Thyroid gland (tissue), 4 donors: ENCODE measurements around the gene VPS54.

ENCODE experiments used
- POLR2A ChIP-seq, 2 donors: fragments of 450-650 bp; IDR thresholded peaks; one replicate each; pipeline ENCODE4 v1.6.1; 2017; ENCODE audit warnings: antibody characterized with exemption in 2 of 2, mild to moderate bottlenecking in 2 of 2, moderate library complexity in 1 of 2
- TF ChIP-seq, protein P1 (sequence below), 6 experiments: fragments of 200-600 bp in 3 of 6; fragments of 450-650 bp in 3 of 6; sonication (generic) in 3 of 6; IDR thresholded peaks; one replicate each; pipeline ENCODE4 v1.5.1; 2016 to 2019; ENCODE audit warnings: antibody characterized with exemption in 6 of 6, mild to moderate bottlenecking in 2 of 6, inconsistent platforms in 1 of 6, moderate library complexity in 1 of 6

- TF ChIP-seq, protein P1, sequence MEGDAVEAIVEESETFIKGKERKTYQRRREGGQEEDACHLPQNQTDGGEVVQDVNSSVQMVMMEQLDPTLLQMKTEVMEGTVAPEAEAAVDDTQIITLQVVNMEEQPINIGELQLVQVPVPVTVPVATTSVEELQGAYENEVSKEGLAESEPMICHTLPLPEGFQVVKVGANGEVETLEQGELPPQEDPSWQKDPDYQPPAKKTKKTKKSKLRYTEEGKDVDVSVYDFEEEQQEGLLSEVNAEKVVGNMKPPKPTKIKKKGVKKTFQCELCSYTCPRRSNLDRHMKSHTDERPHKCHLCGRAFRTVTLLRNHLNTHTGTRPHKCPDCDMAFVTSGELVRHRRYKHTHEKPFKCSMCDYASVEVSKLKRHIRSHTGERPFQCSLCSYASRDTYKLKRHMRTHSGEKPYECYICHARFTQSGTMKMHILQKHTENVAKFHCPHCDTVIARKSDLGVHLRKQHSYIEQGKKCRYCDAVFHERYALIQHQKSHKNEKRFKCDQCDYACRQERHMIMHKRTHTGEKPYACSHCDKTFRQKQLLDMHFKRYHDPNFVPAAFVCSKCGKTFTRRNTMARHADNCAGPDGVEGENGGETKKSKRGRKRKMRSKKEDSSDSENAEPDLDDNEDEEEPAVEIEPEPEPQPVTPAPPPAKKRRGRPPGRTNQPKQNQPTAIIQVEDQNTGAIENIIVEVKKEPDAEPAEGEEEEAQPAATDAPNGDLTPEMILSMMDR (IDR thresholded peaks at IDR 0.05), result no peak
- no peak for TF ChIP-seq POLR2A (IDR thresholded peaks at IDR 0.05)
Observed at GRCh38 chr2:64024259-64024949, 5.2 kb upstream of the VPS54 start.
